Spleen (tissue), 7 donors: Measurements from ENCODE around the gene ELAVL3.

Source experiments
- POLR2A ChIP-seq, 3 donors: fragments of 450-650 bp; IDR thresholded peaks; one replicate each; pipeline ENCODE4 v1.5.1; 2017; ENCODE audit warnings: antibody characterized with exemption in 3 of 3, mild to moderate bottlenecking in 1 of 3
- TF ChIP-seq, protein P1 (sequence below), 11 experiments: fragments of 200-600 bp in 7 of 11; fragments of 450-650 bp in 4 of 11; sonication (generic) in 4 of 11; IDR thresholded peaks in 8 of 11; conservative IDR thresholded peaks in 3 of 11; 1 replicate in 7 of 11; 2 replicates in 4 of 11; pipeline versions ENCODE4 v1.4.0 to v1.8.0; 2016 to 2021; ENCODE audit warnings: antibody characterized with exemption in 11 of 11, inconsistent platforms in 4 of 11, mild to moderate bottlenecking in 1 of 11
- donor health status: DM: no; HTN: no; CAD: no; lungs with moderate emphysema.
- donor health status: DM: no; HTN: no; CAD: no.
- donor health status: DM: no; HTN: no; CAD: no.

- TF ChIP-seq, protein P1, sequence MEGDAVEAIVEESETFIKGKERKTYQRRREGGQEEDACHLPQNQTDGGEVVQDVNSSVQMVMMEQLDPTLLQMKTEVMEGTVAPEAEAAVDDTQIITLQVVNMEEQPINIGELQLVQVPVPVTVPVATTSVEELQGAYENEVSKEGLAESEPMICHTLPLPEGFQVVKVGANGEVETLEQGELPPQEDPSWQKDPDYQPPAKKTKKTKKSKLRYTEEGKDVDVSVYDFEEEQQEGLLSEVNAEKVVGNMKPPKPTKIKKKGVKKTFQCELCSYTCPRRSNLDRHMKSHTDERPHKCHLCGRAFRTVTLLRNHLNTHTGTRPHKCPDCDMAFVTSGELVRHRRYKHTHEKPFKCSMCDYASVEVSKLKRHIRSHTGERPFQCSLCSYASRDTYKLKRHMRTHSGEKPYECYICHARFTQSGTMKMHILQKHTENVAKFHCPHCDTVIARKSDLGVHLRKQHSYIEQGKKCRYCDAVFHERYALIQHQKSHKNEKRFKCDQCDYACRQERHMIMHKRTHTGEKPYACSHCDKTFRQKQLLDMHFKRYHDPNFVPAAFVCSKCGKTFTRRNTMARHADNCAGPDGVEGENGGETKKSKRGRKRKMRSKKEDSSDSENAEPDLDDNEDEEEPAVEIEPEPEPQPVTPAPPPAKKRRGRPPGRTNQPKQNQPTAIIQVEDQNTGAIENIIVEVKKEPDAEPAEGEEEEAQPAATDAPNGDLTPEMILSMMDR (IDR thresholded peaks at IDR 0.05 in 8 of 11, conservative IDR thresholded peaks at IDR 0.05 in 3 of 11): peak in 6 of 11 experiments; percentile 27 to 41 (median 33)
- no peak for TF ChIP-seq POLR2A (IDR thresholded peaks at IDR 0.05)
Measured at GRCh38 chr19:11405846-11406643, 74.8 kb downstream of the ELAVL3 start.
